ENCODE data around the gene LPP.

The LPP gene

GRCh38 chr3:188397766-188398705 lies 244.1 kb downstream of the LPP start:
- TF ChIP-seq ZFX (IDR thresholded peaks at IDR 0.05; ENCODE audit: borderline replicate concordance), result no peak
- no peak for TF ChIP-seq CTCF (IDR thresholded peaks at IDR 0.05)
- H3K27ac ChIP-seq, result no peak overlapping the region

- TF ChIP-seq ZFX (IDR thresholded peaks at IDR 0.05; ENCODE audit: borderline replicate concordance) (no peak), CTCF (IDR thresholded peaks at IDR 0.05) (no peak)
Measured at GRCh38 chr3:188400494-188401243, 246.7 kb downstream of the LPP start.

GRCh38 chr3:188401244-188401993 lies 247.5 kb downstream of the LPP start:
- no peak for TF ChIP-seq ZFX (IDR thresholded peaks at IDR 0.05; ENCODE audit: borderline replicate concordance)
- TF ChIP-seq CTCF (IDR thresholded peaks at IDR 0.05), result no peak
- H3K27ac ChIP-seq, result no peak overlapping the region

More at GRCh38 chr3:188400494-188401243, 246.7 kb downstream of the LPP start:
- H3K27ac ChIP-seq, result no peak overlapping the region

- TF ChIP-seq CTCF (IDR thresholded peaks at IDR 0.05), result no peak
- no peak for TF ChIP-seq ZFX (IDR thresholded peaks at IDR 0.05; ENCODE audit: borderline replicate concordance)
- no peak overlapping the region for H3K27ac ChIP-seq
Measured at GRCh38 chr3:188402229-188402628, 248.3 kb downstream of the LPP start.

- H3K27ac ChIP-seq, result no peak overlapping the region
Measured at GRCh38 chr3:188403404-188403803, 249.4 kb downstream of the LPP start.

GRCh38 chr3:188404124-188404523 lies 250.2 kb downstream of the LPP start:
- TF ChIP-seq ZFX (IDR thresholded peaks at IDR 0.05; ENCODE audit: borderline replicate concordance) (no peak), CTCF (IDR thresholded peaks at IDR 0.05) (no peak)
- H3K27ac ChIP-seq, result no peak overlapping the region

More at GRCh38 chr3:188403404-188403803, 249.4 kb downstream of the LPP start:
- no peak for TF ChIP-seq ZFX (IDR thresholded peaks at IDR 0.05; ENCODE audit: borderline replicate concordance)
- no peak for TF ChIP-seq CTCF (IDR thresholded peaks at IDR 0.05)

Measured in 22Rv1 (cell line).